CD8-positive, alpha-beta memory T cell (primary cell): ENCODE measurements around the gene CHST3. TPM values are rescaled to one million over a fixed set of nuclear protein-coding genes. Genes with fewer than 3 reads are reported as not detected.

Source experiments
- CTCF ChIA-PET: fragments of 350-600 bp; sonication (Branson Sonifier 250); formaldehyde crosslinking; loops from one replicate; lab custom pipeline; 2021; ENCODE audit warnings: antibody characterized with exemption; lab: Charles Lee
- POLR2A ChIA-PET: fragments of 350-600 bp; sonication (Branson Sonifier 250); formaldehyde crosslinking; loops from one replicate; lab custom pipeline; 2021; ENCODE audit warnings: antibody characterized with exemption; lab: Charles Lee
- DNase-seq, 5 donors: peaks; one replicate each; pipeline versions ENCODE4 v3.0.0 to v3.0.0-alpha.2; 2020 to 2022; ENCODE audit warnings: mixed read lengths in 1 of 5
- H3K27ac ChIP-seq: one replicate; pipeline ENCODE4 v1.7.0; 2013; ENCODE audit warnings: low read depth, mild to moderate bottlenecking, low read length, moderate library complexity
- H3K27me3 ChIP-seq: 2 replicates; pipeline ENCODE4 v1.7.0; 2013; ENCODE audit warnings: low read length, mild to moderate bottlenecking; ENCODE audit not compliant: insufficient read depth, poor library complexity, severe bottlenecking
- H3K36me3 ChIP-seq: 2 replicates; pipeline ENCODE4 v1.7.0; 2013; ENCODE audit warnings: mild to moderate bottlenecking, low read length, moderate library complexity; ENCODE audit not compliant: insufficient read depth
- H3K4me1 ChIP-seq: 2 replicates; pipeline ENCODE4 v1.7.0; 2013; ENCODE audit warnings: mild to moderate bottlenecking, low read length, moderate library complexity; ENCODE audit not compliant: insufficient read depth
- H3K4me3 ChIP-seq: 2 replicates; pipeline ENCODE4 v1.7.0; 2013; ENCODE audit warnings: mild to moderate bottlenecking, low read length
- H3K9me3 ChIP-seq: 2 replicates; pipeline ENCODE4 v1.7.0; 2013; ENCODE audit warnings: mild to moderate bottlenecking, low read length
- H3K27ac Mint-ChIP-seq, 8 donors: one replicate each; pipeline ENCODE4 v1.8.0; 2020 to 2021; ENCODE audit warnings: mixed read lengths in 8 of 8, mild to moderate bottlenecking in 6 of 8, inconsistent platforms in 3 of 8, moderate library complexity in 3 of 8
- H3K27me3 Mint-ChIP-seq, 2 donors: one replicate each; pipeline ENCODE4 v1.8.0; 2020 to 2021; ENCODE audit warnings: mixed read lengths in 2 of 2, mild to moderate bottlenecking in 1 of 2, moderate library complexity in 1 of 2
- H3K36me3 Mint-ChIP-seq, 3 donors: one replicate each; pipeline ENCODE4 v1.8.0; 2020 to 2021; ENCODE audit warnings: mixed read lengths in 3 of 3, inconsistent platforms in 1 of 3, mild to moderate bottlenecking in 1 of 3
- H3K4me1 Mint-ChIP-seq, 3 donors: one replicate each; pipeline ENCODE4 v1.8.0; 2020 to 2021; ENCODE audit warnings: mixed read lengths in 3 of 3, inconsistent platforms in 1 of 3, mild to moderate bottlenecking in 1 of 3
- H3K4me3 Mint-ChIP-seq, 7 donors: one replicate each; pipeline ENCODE4 v1.8.0; 2020 to 2021; ENCODE audit warnings: mixed read lengths in 7 of 7, mild to moderate bottlenecking in 6 of 7, moderate library complexity in 4 of 7, inconsistent platforms in 2 of 7
- H3K9me3 Mint-ChIP-seq, 5 donors: one replicate each; pipeline ENCODE4 v1.8.0; 2020 to 2022; ENCODE audit warnings: mixed read lengths in 5 of 5, mild to moderate bottlenecking in 3 of 5, moderate library complexity in 2 of 5, inconsistent platforms in 1 of 5
- polyA plus RNA-seq: library from polyadenylated mRNA; unstranded; fragments of 300-500 nt; fragmentation: Illumina TruSeq; gene quantifications from one replicate; pipeline ENCODE4 v1.2.3, GENCODE V29; 2021
- total RNA-seq, 2 experiments: library from RNA; stranded (reverse); gene quantifications; one replicate each; pipeline ENCODE4 v1.2.3, GENCODE V29; 2021

Gene CHST3
- total and polyA plus RNA-seq, 3 experiments from 2014 or later: 0.07 TPM; not detected in 1

- POLR2A ChIA-PET: no interaction called here
- H3K9me3 ChIP-seq: no peaks in the 10 kb centered on the region
- no peak overlapping the region for H3K4me3 ChIP-seq
- no peak overlapping the region for H3K27ac Mint-ChIP-seq
- no peaks in the 10 kb centered on the region for H3K36me3 ChIP-seq
- no peaks in the 10 kb centered on the region for H3K9me3 Mint-ChIP-seq
- no peaks in the 10 kb centered on the region for H3K36me3 Mint-ChIP-seq
- no peaks in the 10 kb centered on the region for H3K27me3 ChIP-seq
- H3K4me1 ChIP-seq: no peaks in the 10 kb centered on the region
- CTCF ChIA-PET: no interaction called here
- no peak overlapping the region for H3K27ac ChIP-seq
- no peaks in the 10 kb centered on the region for H3K4me1 Mint-ChIP-seq
- DNase-seq: no peak
- H3K4me3 Mint-ChIP-seq: no peak overlapping the region
- H3K27me3 Mint-ChIP-seq: peaks cover 8 to 27% of the 10 kb centered on the region in 2 donors
These were observed 39.4 kb upstream of the CHST3 start for GRCh38 chr10:71924771-71925170.

DNA sequence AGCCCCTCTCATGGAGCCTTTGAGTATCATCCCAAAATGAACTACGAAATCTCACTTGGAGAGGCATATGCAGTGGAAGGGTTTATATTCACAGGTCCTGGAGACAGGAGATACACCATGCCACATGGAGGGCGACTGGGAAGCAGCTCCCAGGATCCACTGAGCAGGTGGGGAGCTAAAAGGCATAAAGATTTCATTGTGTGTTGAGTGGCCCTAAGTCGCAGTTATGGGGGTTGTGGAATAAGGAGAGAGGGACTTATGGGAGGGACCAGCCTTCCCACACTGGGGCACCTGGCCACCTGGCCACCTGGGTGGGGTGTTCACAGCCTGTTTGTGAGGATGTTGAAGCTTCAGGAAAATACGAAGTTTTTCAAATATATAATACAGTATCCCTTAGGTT lies 37.0 kb upstream of the CHST3 start:
- Mint-ChIP-seq H3K4me3 (no peak overlapping the region), H3K27ac (no peak overlapping the region), H3K4me1 (no peaks in the 10 kb centered on the region), H3K9me3 (peaks cover 0 to 1% (median 0%) of the 10 kb centered on the region in 5 donors), H3K27me3 (peaks cover 11 to 19% of the 10 kb centered on the region in 2 donors), H3K36me3 (no peaks in the 10 kb centered on the region)
- no peaks in the 10 kb centered on the region for H3K36me3 ChIP-seq
- H3K9me3 ChIP-seq: no peaks in the 10 kb centered on the region
- no peak overlapping the region for H3K27ac ChIP-seq
- DNase-seq: no peak
- no peak overlapping the region for H3K4me3 ChIP-seq
- POLR2A ChIA-PET: no interaction called here
- H3K4me1 ChIP-seq: peaks cover 5% of the 10 kb centered on the region
- CTCF ChIA-PET: no interaction called here
- H3K27me3 ChIP-seq: no peaks in the 10 kb centered on the region

- no peak overlapping the region for H3K27ac Mint-ChIP-seq
- ChIA-PET CTCF (no interaction called here), POLR2A (no interaction called here)
- no peaks in the 10 kb centered on the region for H3K4me1 Mint-ChIP-seq
- H3K27me3 ChIP-seq: no peaks in the 10 kb centered on the region
- H3K27me3 Mint-ChIP-seq: peaks cover 11 to 20% of the 10 kb centered on the region in 2 donors
- H3K4me1 ChIP-seq: peaks cover 10% of the 10 kb centered on the region
- no peak for DNase-seq
- no peak overlapping the region for H3K27ac ChIP-seq
- H3K4me3 Mint-ChIP-seq: no peak overlapping the region
- no peaks in the 10 kb centered on the region for H3K36me3 ChIP-seq
- peaks cover 0 to 5% (median 0%) of the 10 kb centered on the region in 5 donors for H3K9me3 Mint-ChIP-seq
- H3K9me3 ChIP-seq: no peaks in the 10 kb centered on the region
- H3K36me3 Mint-ChIP-seq: no peaks in the 10 kb centered on the region
- H3K4me3 ChIP-seq: no peak overlapping the region
These were observed 36.2 kb upstream of the CHST3 start for GRCh38 chr10:71927776-71928592.

GRCh38 chr10:71931295-71931694 lies 32.9 kb upstream of the CHST3 start:
- DNase-seq: no peak
- Mint-ChIP-seq H3K4me3 (no peak overlapping the region), H3K36me3 (peaks cover 0 to 20% (median 0%) of the 10 kb centered on the region in 3 donors), H3K27me3 (peaks cover 10 to 16% of the 10 kb centered on the region in 2 donors), H3K4me1 (peaks cover 10 to 15% (median 11%) of the 10 kb centered on the region in 3 donors), H3K27ac (no peak overlapping the region), H3K9me3 (peaks cover 0 to 9% (median 2%) of the 10 kb centered on the region in 5 donors)
- ChIA-PET POLR2A (no interaction called here), CTCF (interaction anchor here (1.2 kb wide), 1 partner anchor 35 kb away, joined by 3 read pairs; no protein-coding TSS in a partner anchor)
- H3K4me1 ChIP-seq: peaks cover 29% of the 10 kb centered on the region
- H3K27me3 ChIP-seq: no peaks in the 10 kb centered on the region
- no peak overlapping the region for H3K27ac ChIP-seq
- H3K4me3 ChIP-seq: no peak overlapping the region
- H3K36me3 ChIP-seq: no peaks in the 10 kb centered on the region
- H3K9me3 ChIP-seq: no peaks in the 10 kb centered on the region

- DNase-seq: peak in 2 of 5 donors; percentile 11 to 71
- H3K9me3 ChIP-seq: no peaks in the 10 kb centered on the region
- H3K27me3 ChIP-seq: no peaks in the 10 kb centered on the region
- peaks cover 12 to 22% of the 10 kb centered on the region in 2 donors for H3K27me3 Mint-ChIP-seq
- ChIA-PET CTCF (no interaction called here), POLR2A (no interaction called here)
- H3K4me3 Mint-ChIP-seq: peak overlapping the region in 4 of 7 donors; percentile 0 to 21 (median 9)
- no peak overlapping the region for H3K27ac ChIP-seq
- H3K9me3 Mint-ChIP-seq: peaks cover 2 to 9% (median 3%) of the 10 kb centered on the region in 5 donors
- peaks cover 29% of the 10 kb centered on the region for H3K4me1 ChIP-seq
- H3K36me3 ChIP-seq: no peaks in the 10 kb centered on the region
- peaks cover 10 to 15% (median 11%) of the 10 kb centered on the region in 3 donors for H3K4me1 Mint-ChIP-seq
- peak overlapping the region in 5 of 8 donors; percentile 0 to 70 (median 35) for H3K27ac Mint-ChIP-seq
- H3K4me3 ChIP-seq: no peak overlapping the region
- peaks cover 0 to 32% (median 0%) of the 10 kb centered on the region in 3 donors for H3K36me3 Mint-ChIP-seq
These were observed 30.5 kb upstream of the CHST3 start for GRCh38 chr10:71933651-71934050.

DNA sequence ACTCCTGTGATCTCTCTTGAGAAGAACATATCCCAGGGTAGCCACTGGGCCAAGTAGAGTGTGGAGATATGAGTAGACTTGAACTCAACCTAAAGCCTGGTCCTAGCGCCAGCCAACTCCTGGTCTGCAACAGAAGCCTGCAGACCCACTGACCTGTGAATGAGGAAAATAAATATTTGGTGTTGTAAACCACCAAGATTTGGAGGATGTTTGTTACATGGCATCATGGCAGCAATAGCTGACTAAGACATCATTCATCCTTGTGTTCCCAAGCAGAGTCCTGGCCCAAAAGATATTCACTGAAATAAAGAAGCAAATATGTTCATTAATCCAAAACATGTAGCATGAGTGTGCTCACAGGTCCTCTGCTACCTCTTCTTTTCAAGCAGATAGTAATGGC lies 26.0 kb upstream of the CHST3 start:
- H3K4me3 Mint-ChIP-seq: no peak overlapping the region
- H3K36me3 ChIP-seq: no peaks in the 10 kb centered on the region
- H3K27me3 ChIP-seq: no peaks in the 10 kb centered on the region
- peaks cover 0 to 57% (median 3%) of the 10 kb centered on the region in 3 donors for H3K36me3 Mint-ChIP-seq
- H3K4me1 Mint-ChIP-seq: peaks cover 15 to 26% (median 16%) of the 10 kb centered on the region in 3 donors
- CTCF ChIA-PET: no interaction called here
- no peak overlapping the region for H3K27ac Mint-ChIP-seq
- peaks cover 5 to 32% (median 26%) of the 10 kb centered on the region in 5 donors for H3K9me3 Mint-ChIP-seq
- no peak overlapping the region for H3K4me3 ChIP-seq
- H3K27me3 Mint-ChIP-seq: peaks cover 18 to 34% of the 10 kb centered on the region in 2 donors
- POLR2A ChIA-PET: no interaction called here
- no peak overlapping the region for H3K27ac ChIP-seq
- no peak for DNase-seq
- no peaks in the 10 kb centered on the region for H3K9me3 ChIP-seq
- H3K4me1 ChIP-seq: peaks cover 17% of the 10 kb centered on the region

DNA sequence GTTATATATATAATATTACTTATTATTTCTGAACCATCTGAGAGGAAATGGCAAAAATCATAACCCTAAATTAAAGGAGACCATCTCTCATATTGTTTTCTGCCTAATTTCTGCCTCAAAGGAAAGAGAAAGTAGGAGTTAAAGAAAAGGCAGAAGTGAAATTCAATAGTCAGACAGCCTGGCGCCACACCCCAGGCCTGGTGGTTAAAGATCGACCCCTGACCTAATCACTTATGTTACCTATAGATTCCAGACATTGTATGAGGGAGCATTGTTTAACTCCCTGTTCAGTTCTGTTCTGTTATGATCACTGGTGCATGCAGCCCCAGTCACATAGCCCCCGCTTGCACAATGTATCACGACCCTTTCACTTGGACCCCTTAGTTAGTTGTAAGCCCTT lies 24.9 kb upstream of the CHST3 start:
- Mint-ChIP-seq H3K27ac (no peak overlapping the region), H3K4me1 (peaks cover 6 to 17% (median 6%) of the 10 kb centered on the region in 3 donors), H3K4me3 (no peak overlapping the region), H3K27me3 (peaks cover 19 to 34% of the 10 kb centered on the region in 2 donors), H3K36me3 (peaks cover 0 to 56% (median 3%) of the 10 kb centered on the region in 3 donors), H3K9me3 (peaks cover 6 to 43% (median 35%) of the 10 kb centered on the region in 5 donors)
- Histone ChIP-seq H3K4me1 (peaks cover 8% of the 10 kb centered on the region), H3K27ac (no peak overlapping the region), H3K36me3 (no peaks in the 10 kb centered on the region), H3K27me3 (no peaks in the 10 kb centered on the region), H3K4me3 (no peak overlapping the region), H3K9me3 (peaks cover 5% of the 10 kb centered on the region)
- DNase-seq: no peak
- POLR2A ChIA-PET: no interaction called here
- CTCF ChIA-PET: no interaction called here

- peaks cover 1% of the 10 kb centered on the region for H3K4me1 ChIP-seq
- peaks cover 6 to 49% (median 37%) of the 10 kb centered on the region in 5 donors for H3K9me3 Mint-ChIP-seq
- H3K27me3 Mint-ChIP-seq: peaks cover 19 to 34% of the 10 kb centered on the region in 2 donors
- peaks cover 0 to 54% (median 3%) of the 10 kb centered on the region in 3 donors for H3K36me3 Mint-ChIP-seq
- H3K27ac Mint-ChIP-seq: no peak overlapping the region
- no peak overlapping the region for H3K4me3 ChIP-seq
- DNase-seq: no peak
- no peak overlapping the region for H3K27ac ChIP-seq
- peaks cover 7% of the 10 kb centered on the region for H3K9me3 ChIP-seq
- H3K4me1 Mint-ChIP-seq: peaks cover 4 to 14% (median 6%) of the 10 kb centered on the region in 3 donors
- H3K27me3 ChIP-seq: no peaks in the 10 kb centered on the region
- ChIA-PET CTCF (no interaction called here), POLR2A (no interaction called here)
- peak overlapping the region in 3 of 7 donors; percentile 24 to 56 (median 36) for H3K4me3 Mint-ChIP-seq
- H3K36me3 ChIP-seq: no peaks in the 10 kb centered on the region
These were observed 24.2 kb upstream of the CHST3 start for GRCh38 chr10:71939861-71940474.
